ENCODE data around the gene ESPNL. TPM values are rescaled to one million over a fixed set of nuclear protein-coding genes. Genes with fewer than 3 reads are reported as not detected.

The ESPNL gene
- total RNA-seq, 4 donors from 2014 or later, result 0.44 to 2.1 TPM; not detected in 2

DNA sequence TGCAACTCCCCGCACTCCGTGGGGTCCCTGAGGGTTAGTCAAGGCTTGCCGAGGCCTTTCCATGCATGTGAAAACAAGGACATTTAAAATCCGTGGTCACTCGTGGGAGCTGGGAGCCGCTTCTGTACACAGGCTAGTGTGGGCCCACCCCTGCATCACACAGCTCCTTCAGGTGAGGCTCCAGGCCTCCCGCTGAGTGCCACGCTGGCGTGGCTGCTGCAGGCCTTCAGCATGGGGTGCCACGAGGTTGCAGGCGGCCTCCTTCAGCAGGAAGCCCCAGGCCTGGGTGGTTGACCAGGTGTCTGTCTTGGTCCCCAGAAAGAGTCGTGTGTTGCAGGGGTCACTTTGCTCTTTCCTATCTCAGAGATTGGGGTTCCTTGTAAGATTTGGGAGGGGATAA lies 44.9 kb downstream of the ESPNL start:
- Histone ChIP-seq H3K27me3 (no peaks in the 10 kb centered on the region), H3K9me3 (no peaks in the 10 kb centered on the region), H3K4me1 (no peaks in the 10 kb centered on the region), H3K36me3 (no peaks in the 10 kb centered on the region), H3K27ac (no peak overlapping the region), H3K4me3 (no peak overlapping the region)
- TF ChIP-seq POLR2A (IDR thresholded peaks at IDR 0.05) (no peak), EP300 (IDR thresholded peaks at IDR 0.05) (no peak)
- TF ChIP-seq, protein P1, sequence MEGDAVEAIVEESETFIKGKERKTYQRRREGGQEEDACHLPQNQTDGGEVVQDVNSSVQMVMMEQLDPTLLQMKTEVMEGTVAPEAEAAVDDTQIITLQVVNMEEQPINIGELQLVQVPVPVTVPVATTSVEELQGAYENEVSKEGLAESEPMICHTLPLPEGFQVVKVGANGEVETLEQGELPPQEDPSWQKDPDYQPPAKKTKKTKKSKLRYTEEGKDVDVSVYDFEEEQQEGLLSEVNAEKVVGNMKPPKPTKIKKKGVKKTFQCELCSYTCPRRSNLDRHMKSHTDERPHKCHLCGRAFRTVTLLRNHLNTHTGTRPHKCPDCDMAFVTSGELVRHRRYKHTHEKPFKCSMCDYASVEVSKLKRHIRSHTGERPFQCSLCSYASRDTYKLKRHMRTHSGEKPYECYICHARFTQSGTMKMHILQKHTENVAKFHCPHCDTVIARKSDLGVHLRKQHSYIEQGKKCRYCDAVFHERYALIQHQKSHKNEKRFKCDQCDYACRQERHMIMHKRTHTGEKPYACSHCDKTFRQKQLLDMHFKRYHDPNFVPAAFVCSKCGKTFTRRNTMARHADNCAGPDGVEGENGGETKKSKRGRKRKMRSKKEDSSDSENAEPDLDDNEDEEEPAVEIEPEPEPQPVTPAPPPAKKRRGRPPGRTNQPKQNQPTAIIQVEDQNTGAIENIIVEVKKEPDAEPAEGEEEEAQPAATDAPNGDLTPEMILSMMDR (IDR thresholded peaks at IDR 0.05), result no peak
- DNase-seq (ENCODE audit: low spot score in 2 of 2), result no peak
- 83 to 85% methylated on average over 5 to 12 of the region's 12 CpGs for WGBS, 2 donors

DNA sequence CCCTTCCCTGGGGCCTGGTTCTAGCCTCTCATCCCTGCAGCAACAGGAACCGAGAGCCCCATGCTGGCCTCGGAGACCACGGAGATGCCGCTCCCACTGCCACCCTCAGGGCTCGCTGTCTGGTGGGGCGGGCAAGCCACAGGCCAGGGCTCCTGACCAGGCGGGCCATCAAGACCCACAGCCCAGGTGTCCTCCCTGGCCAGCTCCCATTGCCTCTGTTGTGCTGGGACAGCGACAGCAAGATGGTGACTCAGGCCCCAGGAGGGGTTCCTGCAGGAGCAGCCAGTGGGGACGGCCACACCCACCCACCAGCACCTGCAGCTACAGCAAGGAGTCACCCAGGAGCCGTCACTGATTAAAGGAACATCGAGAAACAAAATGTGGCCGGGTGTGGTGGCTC lies 45.7 kb downstream of the ESPNL start:
- TF ChIP-seq POLR2A (IDR thresholded peaks at IDR 0.05) (no peak), EP300 (IDR thresholded peaks at IDR 0.05) (no peak)
- TF ChIP-seq, protein P1 (IDR thresholded peaks at IDR 0.05), result no peak
- Histone ChIP-seq H3K4me3 (no peak overlapping the region), H3K36me3 (no peaks in the 10 kb centered on the region), H3K27ac (no peak overlapping the region), H3K4me1 (no peaks in the 10 kb centered on the region), H3K9me3 (no peaks in the 10 kb centered on the region), H3K27me3 (no peaks in the 10 kb centered on the region)
- DNase-seq (ENCODE audit: low spot score in 2 of 2), result no peak
- 79 to 82% methylated on average over 9 to 12 of the region's 12 CpGs for WGBS, 2 donors

DNA sequence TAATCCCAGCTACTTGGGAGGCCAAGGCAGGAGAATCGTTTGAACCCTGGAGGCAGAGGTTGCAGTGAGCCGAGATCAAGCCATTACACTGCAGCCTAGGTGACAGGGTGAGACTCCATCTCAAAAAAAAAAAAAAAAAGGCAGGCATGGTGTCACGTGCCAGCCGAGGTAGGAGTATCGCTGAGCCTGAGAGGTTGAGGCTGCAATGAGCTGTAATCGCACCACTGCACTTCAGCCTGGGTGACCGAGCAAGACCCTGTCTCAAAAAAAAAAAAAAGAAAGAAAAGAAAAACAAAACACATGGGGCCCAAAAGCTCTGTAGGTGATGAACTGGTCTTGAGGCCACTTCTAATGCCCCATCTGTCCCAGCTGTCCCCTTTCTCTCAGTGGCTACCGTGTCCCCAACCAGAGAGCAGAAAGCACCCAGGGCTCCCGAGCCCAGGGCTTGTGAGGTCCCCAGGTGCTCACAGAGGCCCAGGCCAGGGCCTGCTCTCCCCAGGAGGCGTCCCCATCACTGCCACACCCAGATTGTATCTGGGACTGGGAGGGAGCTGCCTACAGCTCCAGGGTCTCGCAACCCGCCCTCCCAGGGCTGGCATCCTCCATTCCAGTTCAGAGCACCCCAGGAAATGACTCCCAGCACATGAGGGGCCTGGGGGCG lies 46.9 kb downstream of the ESPNL start:
- TF ChIP-seq POLR2A (IDR thresholded peaks at IDR 0.05), result no peak
- TF ChIP-seq, protein P1 (IDR thresholded peaks at IDR 0.05), result no peak
- Histone ChIP-seq H3K9me3 (no peaks in the 10 kb centered on the region), H3K4me3 (no peak overlapping the region), H3K27ac (no peak overlapping the region), H3K27me3 (no peaks in the 10 kb centered on the region), H3K36me3 (no peaks in the 10 kb centered on the region), H3K4me1 (no peaks in the 10 kb centered on the region)
- 81 to 84% methylated on average over 10 to 13 of the region's 13 CpGs for WGBS, 2 donors
- no peak for DNase-seq (ENCODE audit: low spot score in 2 of 2)

DNA sequence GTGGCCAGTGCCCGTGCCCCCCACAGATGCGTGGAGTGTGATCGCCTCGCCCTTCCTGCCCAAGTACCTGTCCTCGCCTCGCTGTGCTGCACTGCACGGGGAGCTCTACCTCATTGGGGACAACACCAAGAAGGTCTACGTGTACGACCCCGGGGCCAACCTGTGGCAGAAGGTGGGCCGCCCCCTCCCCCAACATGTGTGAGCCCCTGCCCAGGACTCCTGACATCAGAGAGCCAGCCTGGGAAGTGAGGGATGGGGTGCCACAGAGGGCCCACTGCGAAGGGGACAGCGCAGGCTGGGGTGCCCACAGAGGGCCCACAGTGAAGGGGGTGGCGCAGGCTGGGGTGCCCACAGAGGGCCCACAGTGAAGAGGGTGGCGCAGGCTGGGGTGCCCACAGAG lies 48.8 kb downstream of the ESPNL start:
- H3K27me3 ChIP-seq, result no peaks in the 10 kb centered on the region
- 90 to 92% methylated on average over 9 to 13 of the region's 15 CpGs for WGBS, 2 donors
- TF ChIP-seq POLR2A (IDR thresholded peaks at IDR 0.05) (no peak), EP300 (IDR thresholded peaks at IDR 0.05) (no peak)
- TF ChIP-seq, protein P1 (IDR thresholded peaks at IDR 0.05), result no peak

DNA sequence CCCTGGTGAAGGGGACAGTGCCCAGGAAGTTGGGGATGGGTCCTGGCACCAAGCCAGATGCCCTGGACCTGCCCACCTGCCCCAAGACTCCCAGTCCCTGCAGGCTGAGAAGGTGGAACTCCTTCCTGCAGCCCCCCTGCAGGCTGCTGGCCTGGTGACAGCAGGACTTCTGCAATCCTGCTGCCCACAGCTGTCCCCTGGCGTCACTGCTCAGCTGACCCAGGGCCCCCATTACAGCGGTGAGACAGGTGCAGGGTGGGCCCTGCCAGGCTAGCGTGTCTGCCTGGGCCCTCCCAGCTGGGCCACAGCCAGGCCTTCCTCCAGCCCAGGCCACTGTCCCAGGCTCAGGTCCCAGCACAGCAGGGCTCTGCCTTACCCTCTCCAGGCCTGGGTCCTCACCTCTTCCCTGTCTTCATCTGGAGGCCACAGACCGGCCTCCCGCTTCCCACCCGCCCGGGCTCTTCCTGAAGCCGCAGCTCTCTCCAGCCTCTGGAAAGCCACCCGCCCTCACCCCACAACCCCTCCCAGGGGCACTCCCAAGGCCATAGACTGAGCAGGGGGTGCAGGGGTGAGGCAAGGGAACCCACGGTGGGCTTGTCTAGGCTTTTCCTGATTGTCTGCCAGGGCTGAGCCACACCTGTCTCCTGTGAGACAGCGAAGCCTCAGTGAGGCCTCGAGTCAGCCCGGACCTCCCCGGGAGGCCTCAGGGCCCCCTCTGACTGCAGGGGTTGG lies 49.9 kb downstream of the ESPNL start:
- H3K27me3 ChIP-seq, result no peaks in the 10 kb centered on the region
- TF ChIP-seq POLR2A (IDR thresholded peaks at IDR 0.05), result no peak
- TF ChIP-seq, protein P1 (IDR thresholded peaks at IDR 0.05), result no peak
- TF ChIP-seq EP300 (IDR thresholded peaks at IDR 0.05), result no peak
- 68 to 85% methylated on average over 11 to 13 of the region's 14 CpGs for WGBS, 2 donors
- H3K27ac ChIP-seq, result no peak overlapping the region
- H3K4me1 ChIP-seq, result no peaks in the 10 kb centered on the region
- H3K4me3 ChIP-seq, result no peak overlapping the region
- H3K9me3 ChIP-seq, result no peaks in the 10 kb centered on the region
- DNase-seq (ENCODE audit: low spot score in 2 of 2), result no peak
- no peaks in the 10 kb centered on the region for H3K36me3 ChIP-seq

More for the DNA sequence above, 48.8 kb downstream of the ESPNL start:
- no peak overlapping the region for H3K27ac ChIP-seq
- H3K4me3 ChIP-seq, result no peak overlapping the region
- H3K9me3 ChIP-seq, result no peaks in the 10 kb centered on the region
- DNase-seq (ENCODE audit: low spot score in 2 of 2), result no peak
- no peaks in the 10 kb centered on the region for H3K4me1 ChIP-seq
- H3K36me3 ChIP-seq, result no peaks in the 10 kb centered on the region

All from tibial nerve (tissue), 4 donors.